GM12892 (cell line): ENCODE measurements around the gene PHLDB1.

Source experiments
- POLR2A ChIP-seq: IDR thresholded peaks from 2 replicates; pipeline ENCODE4 v1.6.1; 2011; ENCODE audit warnings: low read depth, low read length, control low read depth
- TAF1 ChIP-seq: IDR thresholded peaks from 2 replicates; pipeline ENCODE4 v1.6.1; 2011; ENCODE audit warnings: low read depth, mild to moderate bottlenecking, control low read depth, low read length, borderline replicate concordance

GRCh38 chr11:118662401-118663271 lies 55.2 kb downstream of the PHLDB1 start:
- TF ChIP-seq POLR2A (no peak), TAF1 (no peak)
